Measurements from ENCODE around the gene CTTNBP2.

The CTTNBP2 gene

DNA sequence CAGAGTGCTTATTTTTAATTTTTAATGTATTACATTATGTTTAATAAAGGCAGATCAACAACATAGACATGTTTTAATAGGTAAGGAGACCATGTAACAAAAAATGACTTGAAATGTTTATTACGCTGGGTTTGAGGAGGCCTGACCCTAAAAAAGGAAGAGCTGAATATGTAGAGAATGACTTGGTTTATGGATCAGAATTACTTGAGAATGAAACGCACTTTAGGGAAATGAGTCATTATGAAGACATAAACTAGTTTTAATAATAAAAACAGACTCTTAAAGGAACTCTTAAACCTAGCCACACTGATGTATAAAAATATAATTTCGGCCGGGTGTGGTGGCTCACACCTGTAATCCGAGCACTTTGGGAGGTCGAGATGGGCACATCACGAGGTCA, 56.5 kb downstream of the CTTNBP2 start:
- no peak overlapping the region for H3K27ac ChIP-seq (ENCODE audit: low read length)
- H3K36me3 ChIP-seq (replicated peaks; ENCODE audit: insufficient read depth, low read length) = no peaks in the 10 kb centered on the region
- no peaks in the 10 kb centered on the region for H3K9me3 ChIP-seq (replicated peaks; ENCODE audit: insufficient read depth, low read length)
- no peak overlapping the region for H2AFZ ChIP-seq (ENCODE audit: low read length)
- no peak overlapping the region for H3K4me3 ChIP-seq (ENCODE audit: low read length)
- H3F3A ChIP-seq (ENCODE audit: insufficient read depth, low read length) = no peaks in the 10 kb centered on the region
- H4K20me1 ChIP-seq (ENCODE audit: insufficient read depth, low read length) = no peaks in the 10 kb centered on the region
- H3K9me2 ChIP-seq (replicated peaks; ENCODE audit: insufficient read depth, low read length) = no peaks in the 10 kb centered on the region
- H3K27me3 ChIP-seq (replicated peaks; ENCODE audit: insufficient read depth, low read length) = no peaks in the 10 kb centered on the region
- DNase-seq = no peak
- H3K4me1 ChIP-seq (ENCODE audit: low read length) = no peaks in the 10 kb centered on the region
- no peak for TF ChIP-seq EZH2phosphoT487 (IDR thresholded peaks at IDR 0.05; ENCODE audit: low read length)
- TF ChIP-seq, protein P1, sequence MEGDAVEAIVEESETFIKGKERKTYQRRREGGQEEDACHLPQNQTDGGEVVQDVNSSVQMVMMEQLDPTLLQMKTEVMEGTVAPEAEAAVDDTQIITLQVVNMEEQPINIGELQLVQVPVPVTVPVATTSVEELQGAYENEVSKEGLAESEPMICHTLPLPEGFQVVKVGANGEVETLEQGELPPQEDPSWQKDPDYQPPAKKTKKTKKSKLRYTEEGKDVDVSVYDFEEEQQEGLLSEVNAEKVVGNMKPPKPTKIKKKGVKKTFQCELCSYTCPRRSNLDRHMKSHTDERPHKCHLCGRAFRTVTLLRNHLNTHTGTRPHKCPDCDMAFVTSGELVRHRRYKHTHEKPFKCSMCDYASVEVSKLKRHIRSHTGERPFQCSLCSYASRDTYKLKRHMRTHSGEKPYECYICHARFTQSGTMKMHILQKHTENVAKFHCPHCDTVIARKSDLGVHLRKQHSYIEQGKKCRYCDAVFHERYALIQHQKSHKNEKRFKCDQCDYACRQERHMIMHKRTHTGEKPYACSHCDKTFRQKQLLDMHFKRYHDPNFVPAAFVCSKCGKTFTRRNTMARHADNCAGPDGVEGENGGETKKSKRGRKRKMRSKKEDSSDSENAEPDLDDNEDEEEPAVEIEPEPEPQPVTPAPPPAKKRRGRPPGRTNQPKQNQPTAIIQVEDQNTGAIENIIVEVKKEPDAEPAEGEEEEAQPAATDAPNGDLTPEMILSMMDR (IDR thresholded peaks at IDR 0.05; ENCODE audit: low read length) = no peak
- TF ChIP-seq EZH2 (optimal IDR thresholded peaks at IDR 0.05; ENCODE audit: low read depth, low read length) = no peak
- no peak overlapping the region for H3K4me2 ChIP-seq (ENCODE audit: low read depth, low read length)
- H3K9ac ChIP-seq (ENCODE audit: low read length) = no peak overlapping the region
- no peaks in the 10 kb centered on the region for H3K79me2 ChIP-seq (ENCODE audit: low read length)

DNA sequence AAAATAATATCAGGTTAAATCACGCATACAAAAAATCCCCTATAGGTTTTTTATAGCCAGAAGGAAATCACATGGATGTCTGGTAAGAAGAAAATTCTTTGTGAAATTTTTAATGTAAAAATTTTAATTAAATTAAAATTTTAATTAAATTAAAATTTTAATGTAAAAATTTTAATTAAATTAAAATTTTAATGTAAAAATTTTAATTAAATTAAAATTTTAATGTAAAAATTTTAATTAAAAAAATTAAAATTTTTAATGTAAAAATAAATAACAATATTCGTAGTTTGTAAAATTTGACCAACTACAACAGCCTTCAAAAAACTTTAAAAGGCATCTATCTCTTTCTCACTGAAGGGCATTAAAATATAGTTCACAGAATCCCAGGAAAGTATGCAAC, 61.5 kb downstream of the CTTNBP2 start:
- no peak overlapping the region for H2AFZ ChIP-seq (ENCODE audit: low read length)
- no peaks in the 10 kb centered on the region for H4K20me1 ChIP-seq (ENCODE audit: insufficient read depth, low read length)
- H3K9me2 ChIP-seq (replicated peaks; ENCODE audit: insufficient read depth, low read length) = no peaks in the 10 kb centered on the region
- no peak overlapping the region for H3K27ac ChIP-seq (ENCODE audit: low read length)
- no peaks in the 10 kb centered on the region for H3K27me3 ChIP-seq (replicated peaks; ENCODE audit: insufficient read depth, low read length)
- H3K36me3 ChIP-seq (replicated peaks; ENCODE audit: insufficient read depth, low read length) = no peaks in the 10 kb centered on the region
- no peak overlapping the region for H3K4me2 ChIP-seq (ENCODE audit: low read depth, low read length)
- H3F3A ChIP-seq (ENCODE audit: insufficient read depth, low read length) = peaks cover 5% of the 10 kb centered on the region; the same call in 1 of the 2 replicates
- H3K4me3 ChIP-seq (ENCODE audit: low read length) = no peak overlapping the region
- TF ChIP-seq, protein P1 (IDR thresholded peaks at IDR 0.05; ENCODE audit: low read length) = no peak
- no peaks in the 10 kb centered on the region for H3K9me3 ChIP-seq (replicated peaks; ENCODE audit: insufficient read depth, low read length)
- DNase-seq = no peak
- peaks cover 11% of the 10 kb centered on the region for H3K4me1 ChIP-seq (ENCODE audit: low read length)
- no peaks in the 10 kb centered on the region for H3K79me2 ChIP-seq (ENCODE audit: low read length)
- H3K9ac ChIP-seq (ENCODE audit: low read length) = no peak overlapping the region

DNA sequence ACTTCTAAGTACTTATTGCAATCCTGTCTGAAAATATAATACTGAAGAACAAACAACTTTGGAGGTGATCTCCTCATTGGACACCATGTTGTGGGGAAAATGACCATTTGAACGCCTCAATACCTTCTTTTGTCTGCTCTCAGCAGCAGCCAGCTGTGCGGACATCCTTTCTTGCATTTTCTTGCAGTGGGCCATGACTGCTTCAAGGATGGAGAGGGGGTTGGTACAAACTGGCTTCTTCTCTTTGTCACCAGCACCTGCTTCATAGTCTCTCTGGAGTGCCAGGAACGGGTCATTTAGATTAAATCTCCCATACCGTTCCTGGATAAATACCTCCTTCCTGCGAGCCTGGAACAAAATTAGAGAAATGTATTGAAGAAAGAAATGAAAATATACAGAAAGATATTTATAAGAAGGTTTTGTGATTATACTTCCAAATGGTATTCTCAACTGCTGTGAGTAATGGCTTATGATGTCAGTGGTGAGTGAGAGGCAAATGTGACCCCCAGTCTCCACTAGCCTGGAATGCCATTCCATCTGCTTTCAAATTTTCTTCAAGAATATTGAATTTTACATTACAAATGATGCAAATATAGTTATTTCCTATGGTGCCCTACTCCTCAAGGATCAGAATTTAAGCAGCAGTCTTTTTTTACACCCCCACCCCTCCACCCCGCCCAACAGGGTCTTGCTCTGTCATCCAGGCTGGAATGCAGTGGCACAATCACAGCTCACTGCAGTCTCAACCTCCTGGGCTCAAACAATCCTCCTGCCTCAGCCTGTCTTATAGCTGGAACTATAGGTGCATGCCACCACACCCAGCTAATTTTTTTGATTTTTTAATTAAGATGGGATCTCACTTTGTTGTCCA, 62.4 kb downstream of the CTTNBP2 start:
- no peak for TF ChIP-seq EZH2phosphoT487 (IDR thresholded peaks at IDR 0.05; ENCODE audit: low read length)
- TF ChIP-seq, protein P1 (IDR thresholded peaks at IDR 0.05; ENCODE audit: low read length) = no peak
- TF ChIP-seq EZH2 (optimal IDR thresholded peaks at IDR 0.05; ENCODE audit: low read depth, low read length) = no peak
- Histone ChIP-seq H3K9me3 (replicated peaks; ENCODE audit: insufficient read depth, low read length) (no peaks in the 10 kb centered on the region), H4K20me1 (ENCODE audit: insufficient read depth, low read length) (no peaks in the 10 kb centered on the region), H3K9me2 (replicated peaks; ENCODE audit: insufficient read depth, low read length) (no peaks in the 10 kb centered on the region), H3F3A (ENCODE audit: insufficient read depth, low read length) (peaks cover 5% of the 10 kb centered on the region; the same call in 1 of the 2 replicates), H3K79me2 (ENCODE audit: low read length) (no peaks in the 10 kb centered on the region), H3K27me3 (replicated peaks; ENCODE audit: insufficient read depth, low read length) (no peaks in the 10 kb centered on the region), H3K4me2 (ENCODE audit: low read depth, low read length) (no peak overlapping the region), H2AFZ (ENCODE audit: low read length) (no peak overlapping the region), H3K9ac (ENCODE audit: low read length) (no peak overlapping the region), H3K4me1 (ENCODE audit: low read length) (peaks cover 11% of the 10 kb centered on the region), H3K36me3 (replicated peaks; ENCODE audit: insufficient read depth, low read length) (no peaks in the 10 kb centered on the region), H3K27ac (ENCODE audit: low read length) (no peak overlapping the region), H3K4me3 (ENCODE audit: low read length) (no peak overlapping the region)
- no peak for DNase-seq
